Fibroblast of lung (primary cell): ENCODE measurements around the gene SLC17A9. TPM values are rescaled to one million over a fixed set of nuclear protein-coding genes. Genes with fewer than 3 reads are reported as not detected.

Source experiments
- DNase-seq, 2 donors: peaks; one replicate each; pipeline versions ENCODE4 v3.0.0 to v3.0.0-alpha.2; 2010; ENCODE audit warnings: low read depth in 2 of 2
- H2AFZ ChIP-seq: 2 replicates; pipeline ENCODE4 v1.5.1; 2012; ENCODE audit warnings: low read length, control low read depth, inconsistent platforms
- H3K27ac ChIP-seq: 2 replicates; pipeline ENCODE4 v1.5.1; 2011; ENCODE audit warnings: low read length, control low read depth; ENCODE audit not compliant: insufficient read depth
- H3K27me3 ChIP-seq: 2 replicates; pipeline ENCODE4 v1.5.1; 2011; ENCODE audit warnings: mild to moderate bottlenecking, low read length; ENCODE audit not compliant: control insufficient read depth, insufficient read depth
- H3K36me3 ChIP-seq: 2 replicates; pipeline ENCODE4 v1.5.1; 2011; ENCODE audit warnings: low read length; ENCODE audit not compliant: control insufficient read depth, insufficient read depth
- H3K4me1 ChIP-seq: 2 replicates; pipeline ENCODE4 v1.5.1; 2011; ENCODE audit warnings: low read length; ENCODE audit not compliant: control insufficient read depth, insufficient read depth; ENCODE audit errors: extremely low read depth
- H3K4me2 ChIP-seq: 2 replicates; pipeline ENCODE4 v1.5.1; 2011; ENCODE audit warnings: low read length, control low read depth; ENCODE audit not compliant: insufficient read depth; ENCODE audit errors: extremely low read depth
- H3K4me3 ChIP-seq, 4 experiments: fragments of 200-600 bp in 1 of 4; sonication (generic) in 1 of 4; replicated peaks in 1 of 4; 2 replicates each; pipeline ENCODE4 v1.5.1; 2011 to 2016; ENCODE audit warnings: low read length in 4 of 4, low read depth in 3 of 4, mild to moderate bottlenecking in 3 of 4, control low read depth in 2 of 4, inconsistent platforms in 1 of 4, mixed read lengths in 1 of 4; ENCODE audit not compliant: insufficient read depth in 1 of 4; ENCODE audit errors: control extremely low read depth in 1 of 4
- H3K79me2 ChIP-seq: 2 replicates; pipeline ENCODE4 v1.5.1; 2012; ENCODE audit warnings: mild to moderate bottlenecking, low read length, inconsistent platforms; ENCODE audit not compliant: control insufficient read depth, insufficient read depth
- H3K9ac ChIP-seq: 2 replicates; pipeline ENCODE4 v1.5.1; 2011; ENCODE audit warnings: mild to moderate bottlenecking, low read length, control low read depth; ENCODE audit not compliant: insufficient read depth
- H3K9me3 ChIP-seq: 2 replicates; pipeline ENCODE4 v1.5.1; 2012; ENCODE audit warnings: low read depth, low read length; ENCODE audit not compliant: control insufficient read depth, insufficient read depth
- H4K20me1 ChIP-seq: 2 replicates; pipeline ENCODE4 v1.5.1; 2011; ENCODE audit warnings: low read length; ENCODE audit not compliant: control insufficient read depth, insufficient read depth; ENCODE audit errors: extremely low read depth
- EZH2 ChIP-seq: IDR thresholded peaks from 2 replicates; pipeline ENCODE4 v1.5.1; 2012; ENCODE audit warnings: low read length, control low read depth, mild to moderate bottlenecking; ENCODE audit errors: missing control alignments
- polyA plus RNA-seq, 2 donors: library from polyadenylated mRNA; depleted of rRNA in 1 of 2; stranded (reverse) in 1 of 2; unstranded in 1 of 2; fragments of >200 nt; gene quantifications; 2 replicates each; pipeline ENCODE4 v1.2.1, GENCODE V29; 2011 to 2012; ENCODE audit warnings: missing spikeins in 1 of 2
- total RNA-seq: library from RNA; depleted of rRNA; stranded (reverse); fragments of >200 nt; gene quantifications from 2 replicates; pipeline ENCODE4 v1.2.1, GENCODE V29; 2014
- TF ChIP-seq, protein P1 (sequence below), 2 donors: IDR thresholded peaks in 1 of 2; conservative IDR thresholded peaks in 1 of 2; 1 replicate in 1 of 2; 2 replicates in 1 of 2; pipeline ENCODE4 v1.5.1; 2011 to 2012; ENCODE audit warnings: low read length in 2 of 2, control low read depth in 1 of 2, inconsistent platforms in 1 of 2, low read depth in 1 of 2, mild to moderate bottlenecking in 1 of 2

SLC17A9 gene
- total and polyA plus RNA-seq, 2 donors (not counting 1 experiment from before 2014, with no cell fraction given), result 6.4 to 6.8 TPM

DNA sequence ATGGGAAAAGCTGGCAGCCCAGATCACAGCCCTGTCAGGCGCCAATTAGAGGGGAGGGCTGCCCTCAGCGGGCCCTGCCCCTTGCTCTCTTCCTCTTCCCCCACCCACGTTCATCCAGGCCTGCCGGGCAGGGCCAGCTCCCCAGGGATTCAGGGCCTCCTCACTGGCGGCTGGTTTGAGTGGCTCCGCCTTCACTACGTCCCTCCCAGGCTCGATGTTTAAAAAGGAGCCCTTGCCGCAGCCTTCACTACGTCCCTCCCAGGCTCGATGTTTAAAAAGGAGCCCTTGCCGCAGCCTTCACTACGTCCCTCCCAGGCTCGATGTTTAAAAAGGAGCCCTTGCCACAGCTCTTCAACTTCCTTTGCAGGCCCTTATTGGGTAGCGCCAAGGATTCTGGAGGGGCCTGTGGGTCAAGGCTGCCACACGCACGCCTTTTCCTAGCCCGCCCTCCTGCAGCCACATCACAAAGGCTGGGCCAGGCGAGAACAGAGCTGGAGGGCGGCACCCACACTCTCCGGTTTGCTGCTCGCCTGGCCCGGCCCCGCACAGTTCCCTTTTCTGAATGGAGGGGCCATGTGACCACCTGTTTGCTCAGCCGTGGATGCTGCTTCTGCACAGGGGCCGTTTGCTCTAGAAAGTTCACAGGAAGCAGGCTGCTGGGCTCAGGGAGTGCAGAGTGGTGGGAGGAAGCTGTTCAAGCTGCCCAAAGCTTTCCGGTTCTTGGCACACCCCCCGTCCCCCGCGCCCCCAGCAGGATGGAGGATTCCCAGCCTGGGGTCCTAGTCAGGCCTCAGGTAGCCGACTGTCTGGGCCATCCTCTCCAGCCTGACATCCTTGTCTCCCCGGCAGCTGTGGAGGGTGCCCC, 1.6 kb downstream of the SLC17A9 start:
- H3K27ac ChIP-seq, result peak overlapping the region; percentile 83
- H3K4me2 ChIP-seq, result peak overlapping the region; percentile 66
- no peaks in the 10 kb centered on the region for H3K9me3 ChIP-seq
- no peak for TF ChIP-seq EZH2
- TF ChIP-seq, protein P1, sequence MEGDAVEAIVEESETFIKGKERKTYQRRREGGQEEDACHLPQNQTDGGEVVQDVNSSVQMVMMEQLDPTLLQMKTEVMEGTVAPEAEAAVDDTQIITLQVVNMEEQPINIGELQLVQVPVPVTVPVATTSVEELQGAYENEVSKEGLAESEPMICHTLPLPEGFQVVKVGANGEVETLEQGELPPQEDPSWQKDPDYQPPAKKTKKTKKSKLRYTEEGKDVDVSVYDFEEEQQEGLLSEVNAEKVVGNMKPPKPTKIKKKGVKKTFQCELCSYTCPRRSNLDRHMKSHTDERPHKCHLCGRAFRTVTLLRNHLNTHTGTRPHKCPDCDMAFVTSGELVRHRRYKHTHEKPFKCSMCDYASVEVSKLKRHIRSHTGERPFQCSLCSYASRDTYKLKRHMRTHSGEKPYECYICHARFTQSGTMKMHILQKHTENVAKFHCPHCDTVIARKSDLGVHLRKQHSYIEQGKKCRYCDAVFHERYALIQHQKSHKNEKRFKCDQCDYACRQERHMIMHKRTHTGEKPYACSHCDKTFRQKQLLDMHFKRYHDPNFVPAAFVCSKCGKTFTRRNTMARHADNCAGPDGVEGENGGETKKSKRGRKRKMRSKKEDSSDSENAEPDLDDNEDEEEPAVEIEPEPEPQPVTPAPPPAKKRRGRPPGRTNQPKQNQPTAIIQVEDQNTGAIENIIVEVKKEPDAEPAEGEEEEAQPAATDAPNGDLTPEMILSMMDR (conservative IDR thresholded peaks at IDR 0.05 in 1 of 2, IDR thresholded peaks at IDR 0.05 in 1 of 2; ENCODE audit: low read depth in 1 of 2, low read length in 2 of 2), result no peak
- H3K9ac ChIP-seq, result peak overlapping the region; percentile 63
- H3K27me3 ChIP-seq, result no peaks in the 10 kb centered on the region
- peak overlapping the region; percentile 10 to 46 (median 36) for H3K4me3 ChIP-seq
- H2AFZ ChIP-seq, result peak overlapping the region; percentile 76
- H3K4me1 ChIP-seq, result peaks cover 7% of the 10 kb centered on the region
- no peaks in the 10 kb centered on the region for H4K20me1 ChIP-seq
- H3K36me3 ChIP-seq, result peaks cover 2% of the 10 kb centered on the region
- peak; percentile 66 to 78 for DNase-seq
- H3K79me2 ChIP-seq, result no peaks in the 10 kb centered on the region

DNA sequence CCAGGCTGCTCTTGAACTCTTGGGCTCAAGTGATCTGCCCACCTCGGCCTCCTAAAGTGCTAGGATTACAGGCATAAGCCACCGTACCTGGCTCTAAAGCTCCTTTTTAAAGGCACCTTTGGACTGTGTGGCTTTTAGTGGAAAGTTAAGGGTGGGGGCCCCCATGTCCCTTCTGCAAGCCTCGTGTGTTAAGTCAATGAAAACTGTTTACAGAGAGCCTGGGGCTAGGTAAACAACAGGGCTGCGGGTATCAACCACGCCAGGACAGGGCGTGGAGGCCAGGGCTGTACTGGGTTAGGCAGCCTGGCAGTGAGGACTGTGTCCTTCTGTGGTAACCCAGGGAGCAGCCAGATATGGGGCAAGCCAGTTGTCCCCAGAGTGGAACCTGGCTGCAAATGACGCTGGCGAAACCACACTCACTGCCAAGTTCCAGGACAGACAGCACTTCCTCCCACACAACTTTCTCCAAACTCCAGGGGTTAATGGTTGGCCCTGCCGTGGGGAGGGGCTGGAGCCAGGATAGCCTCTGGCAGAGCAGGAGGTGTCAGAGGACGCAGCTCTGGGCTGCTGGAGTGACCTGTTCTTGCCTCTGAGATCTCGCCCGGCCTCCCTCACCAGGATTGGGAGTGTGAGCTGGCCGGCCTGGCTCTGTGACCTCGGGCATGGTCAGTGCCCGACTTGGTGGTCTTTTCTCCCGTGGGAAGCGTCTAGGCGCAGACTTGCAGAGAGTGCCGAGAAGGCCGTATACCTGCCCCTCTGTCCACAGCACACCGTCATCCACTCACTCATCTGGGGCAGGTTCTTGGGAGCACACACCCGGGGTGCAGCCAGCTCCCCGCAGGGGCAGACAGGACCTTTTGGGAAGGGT, 3.2 kb downstream of the SLC17A9 start:
- Histone ChIP-seq H3K79me2 (no peaks in the 10 kb centered on the region), H3K36me3 (no peaks in the 10 kb centered on the region), H3K27ac (no peak overlapping the region), H3K4me3 (no peak overlapping the region), H3K4me1 (peaks cover 7% of the 10 kb centered on the region), H4K20me1 (no peaks in the 10 kb centered on the region), H3K4me2 (no peak overlapping the region), H2AFZ (no peak overlapping the region), H3K9ac (no peak overlapping the region), H3K27me3 (no peaks in the 10 kb centered on the region), H3K9me3 (no peaks in the 10 kb centered on the region)
- no peak for TF ChIP-seq EZH2
- TF ChIP-seq, protein P1 (conservative IDR thresholded peaks at IDR 0.05 in 1 of 2, IDR thresholded peaks at IDR 0.05 in 1 of 2; ENCODE audit: low read depth in 1 of 2, low read length in 2 of 2), result no peak
- DNase-seq, result no peak
